T47D (cell line): ENCODE measurements around the gene CNNM2.
"Not testable (repeated sequence)": the region's sequence is repeated elsewhere in the genome, so short reads cannot be mapped to it uniquely, and the experiment has no call there.

Source experiments
- DNase-seq, 2 experiments: peaks; one replicate each; pipeline versions ENCODE4 v3.0.0 to v3.0.0-alpha.2; 2011 to 2012; ENCODE audit warnings: low read depth in 1 of 2, low spot score in 1 of 2
- JUND ChIP-seq: IDR thresholded peaks from 2 replicates; pipeline ENCODE4 v1.6.1; 2012; ENCODE audit warnings: low read depth
- in situ Hi-C: cut with HindIII; loops from 2 replicates; pipeline ENCODE4 v1.10.0; 2016; ENCODE audit warnings: low sequenced_read_pairs, low pct_unique_long_range_greater_than_20kb

CNNM2 gene

DNA sequence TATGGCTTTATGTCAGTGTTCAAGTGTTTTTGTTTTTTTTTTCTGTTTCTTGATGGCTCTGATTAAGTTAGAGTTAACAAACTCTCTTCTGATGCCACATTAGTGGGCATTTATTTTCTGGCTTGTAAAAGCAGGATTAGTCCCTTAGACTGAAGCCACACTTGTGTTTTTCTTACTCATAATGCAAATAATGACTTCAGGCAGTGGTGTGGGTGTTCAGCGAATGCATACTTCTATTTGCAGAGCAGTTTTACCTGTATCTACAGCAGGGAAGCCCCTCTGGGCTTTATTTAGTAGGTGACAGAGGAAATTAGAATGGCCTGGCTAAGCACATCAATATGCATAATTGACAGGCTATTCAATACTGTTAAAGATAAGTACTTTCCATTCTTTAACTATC lies 79.9 kb downstream of the CNNM2 start:
- DNase-seq: peak; percentile 21 to 53
- in situ Hi-C loops: no loop called here
- TF ChIP-seq JUND: peak; percentile 43; the same call in 1 of the 2 replicates

DNA sequence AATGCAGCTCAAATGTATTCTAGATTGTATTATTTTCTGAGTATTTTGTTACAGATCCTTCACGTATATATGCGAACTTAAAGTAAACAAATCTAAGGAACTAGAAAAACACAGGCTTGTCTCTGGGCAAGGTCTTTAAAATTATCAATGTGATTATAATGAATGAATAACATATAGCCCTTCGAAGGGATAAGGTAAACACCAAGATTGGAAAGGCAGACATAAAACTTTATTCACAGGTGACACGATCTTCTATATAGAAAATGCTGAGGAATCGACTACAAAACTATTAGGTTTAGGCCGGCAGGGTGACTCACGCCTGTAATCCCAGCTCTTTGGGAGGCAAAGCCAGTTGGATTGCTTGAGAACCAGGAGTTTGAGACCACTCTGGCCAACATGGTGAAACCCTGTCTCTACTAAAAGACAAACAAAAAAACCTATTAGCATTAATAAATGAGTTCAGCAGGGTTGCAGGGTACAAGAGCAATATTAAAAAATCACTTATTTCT lies 80.4 kb downstream of the CNNM2 start:
- no peak for DNase-seq
- in situ Hi-C loops: no loop called here
- no peak for TF ChIP-seq JUND

DNA sequence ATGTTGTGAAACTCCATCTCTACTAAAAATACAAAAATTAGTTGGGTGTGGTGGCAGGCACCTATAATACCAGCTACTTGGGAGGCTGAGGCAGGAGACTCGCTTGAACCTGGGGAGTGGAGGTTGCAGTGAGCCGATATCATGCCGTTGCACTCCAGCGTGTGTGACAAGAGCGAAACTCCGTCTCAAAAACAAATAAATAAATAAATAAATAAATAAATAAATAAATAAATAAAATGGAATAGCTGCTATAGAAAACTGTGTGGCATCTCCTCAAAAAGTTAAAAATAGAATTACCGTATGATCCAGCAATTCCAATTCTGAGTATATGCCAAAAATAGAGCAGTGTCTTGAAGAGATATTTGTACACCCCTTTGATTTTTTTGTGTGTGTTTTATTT lies 82.0 kb downstream of the CNNM2 start:
- in situ Hi-C loops, DNase-seq: not testable (repeated sequence)

DNA sequence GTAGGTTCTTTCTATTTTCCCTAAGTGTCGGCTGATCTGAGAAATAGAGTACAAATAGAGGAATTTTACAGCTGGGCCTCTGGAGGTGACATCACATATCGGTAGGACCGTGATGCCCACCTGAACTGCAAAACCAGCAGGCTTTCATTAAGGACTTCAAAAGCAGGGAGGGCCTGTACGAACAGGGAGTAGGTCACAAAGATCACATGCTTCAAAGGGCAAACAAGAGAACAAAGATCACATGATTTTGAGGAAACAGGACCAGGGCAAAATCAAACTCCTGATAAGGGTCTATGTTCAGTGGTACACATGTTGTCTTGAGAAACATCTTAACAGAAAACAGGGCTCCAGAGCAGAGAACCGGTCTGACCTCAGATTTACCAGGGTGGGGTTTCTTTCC lies 88.9 kb downstream of the CNNM2 start:
- TF ChIP-seq JUND: no peak
- in situ Hi-C loops: no loop called here
- DNase-seq: no peak

DNA sequence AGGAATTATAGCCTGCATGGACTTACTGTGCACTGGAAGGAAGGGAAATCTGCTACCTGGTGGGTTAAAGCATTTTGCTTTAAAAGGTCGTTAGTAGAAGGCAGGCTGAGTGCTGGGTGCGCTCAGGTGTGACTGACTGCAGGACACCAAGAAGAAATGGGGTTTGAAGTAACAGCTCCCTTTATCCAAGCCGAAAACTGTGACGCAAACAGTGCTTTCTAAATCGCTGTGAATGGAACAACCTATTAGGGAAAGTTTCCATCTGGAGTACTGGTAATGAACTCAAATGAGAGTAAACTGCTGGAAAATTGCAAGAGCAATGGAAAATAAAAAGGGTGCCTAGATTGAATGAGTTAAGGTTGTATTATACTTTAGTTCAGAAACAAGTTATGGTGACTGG lies 95.3 kb downstream of the CNNM2 start:
- no peak for DNase-seq
- in situ Hi-C loops: no loop called here
- no peak for TF ChIP-seq JUND

DNA sequence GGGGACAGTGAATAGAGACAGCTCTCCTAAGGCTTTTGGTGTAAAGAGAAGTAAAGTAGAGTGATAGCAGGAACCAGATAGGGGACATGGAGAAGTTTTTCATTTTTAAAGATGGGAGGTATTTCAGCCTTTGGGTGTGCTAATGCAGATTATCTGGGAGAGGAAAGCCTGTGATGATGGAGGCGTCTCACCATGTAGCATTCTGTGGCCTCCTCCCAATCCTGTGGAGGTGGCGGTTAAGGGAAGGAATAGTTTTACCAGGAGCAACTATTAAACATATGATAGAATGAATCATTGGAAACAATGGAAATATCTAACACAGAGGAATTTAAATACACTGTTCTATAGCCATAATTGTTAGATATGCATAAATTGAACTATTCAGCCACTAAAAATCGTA lies 101.3 kb downstream of the CNNM2 start:
- no peak for TF ChIP-seq JUND
- no peak for DNase-seq
- in situ Hi-C loops: no loop called here

DNA sequence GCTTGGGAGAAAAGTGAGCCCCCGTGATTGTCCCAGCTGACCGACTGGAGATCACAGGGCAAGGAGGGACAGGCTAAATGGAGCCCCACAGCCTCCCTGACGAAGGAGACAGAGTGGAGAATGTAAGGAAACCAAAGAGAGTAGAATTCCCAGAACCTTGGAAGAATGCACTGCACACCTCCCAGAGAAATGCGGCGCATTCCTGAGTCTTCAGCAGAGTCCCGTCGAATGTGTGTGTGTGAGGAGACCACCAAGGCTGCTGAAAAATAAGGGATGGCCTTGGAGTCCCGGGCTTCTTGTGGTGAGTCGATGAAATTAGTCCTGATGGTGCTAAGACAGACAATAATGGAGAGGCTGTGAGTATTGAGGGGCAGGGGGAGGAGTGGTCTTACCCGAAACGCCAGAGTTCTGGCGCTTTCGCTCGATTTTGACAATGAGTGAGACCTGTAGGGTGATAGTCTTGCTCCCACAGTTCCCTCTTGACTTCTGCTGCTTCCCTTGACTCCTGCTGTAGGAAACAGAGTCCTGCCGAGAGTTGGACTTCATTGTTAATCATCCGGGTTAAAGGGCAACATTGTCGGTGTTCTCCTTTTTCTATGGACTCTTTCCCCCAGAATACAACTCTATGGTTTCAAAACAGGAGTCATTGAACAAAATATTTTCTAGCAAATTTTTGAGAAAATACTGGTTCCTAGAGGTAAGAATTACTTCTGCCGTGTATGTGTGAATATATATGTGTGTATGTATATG lies 103.2 kb downstream of the CNNM2 start:
- no peak for DNase-seq
- in situ Hi-C loops: no loop called here
- TF ChIP-seq JUND: no peak

DNA sequence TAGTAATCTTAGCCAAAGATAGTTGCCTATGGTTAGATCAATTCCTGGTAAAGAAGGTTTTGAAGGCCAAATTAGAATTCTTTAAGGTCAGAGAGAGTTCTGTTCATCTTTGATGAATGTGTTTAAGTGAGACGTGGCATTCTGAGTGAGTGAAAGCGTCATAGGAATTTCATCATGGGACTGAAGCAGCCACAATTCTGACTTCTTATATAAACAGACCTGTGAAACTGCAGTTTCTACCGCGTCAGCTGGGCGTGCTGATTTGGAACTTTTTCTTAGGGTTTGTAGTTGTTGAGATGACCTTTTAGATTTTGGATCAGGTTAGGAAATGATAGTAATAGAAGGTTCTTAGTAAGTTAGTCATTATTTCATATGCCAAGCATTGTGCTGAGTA lies 103.8 kb downstream of the CNNM2 start:
- TF ChIP-seq JUND: no peak
- no peak for DNase-seq

DNA sequence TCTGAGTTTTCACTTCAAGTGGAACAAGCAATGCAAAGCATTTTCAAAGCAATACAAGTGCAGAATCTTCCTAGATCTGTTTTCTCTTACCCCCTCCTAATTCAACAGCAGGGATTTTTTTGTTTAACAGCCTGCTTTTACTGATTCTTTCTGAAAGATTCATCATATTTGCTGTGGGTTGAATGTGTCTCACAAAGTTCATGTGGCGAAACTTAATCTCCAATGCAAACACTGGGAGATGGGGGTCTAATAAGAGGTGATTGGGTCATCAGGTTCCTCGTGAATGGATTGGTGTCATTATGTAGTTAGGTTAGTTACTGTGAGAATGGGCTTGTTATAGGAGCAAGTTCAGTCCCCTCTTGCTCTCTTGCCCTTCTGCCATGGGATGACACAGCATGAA lies 107.6 kb downstream of the CNNM2 start:
- in situ Hi-C loops: no loop called here
- no peak for TF ChIP-seq JUND
- no peak for DNase-seq

More for the DNA sequence above, 103.8 kb downstream of the CNNM2 start:
- in situ Hi-C loops: no loop called here

DNA sequence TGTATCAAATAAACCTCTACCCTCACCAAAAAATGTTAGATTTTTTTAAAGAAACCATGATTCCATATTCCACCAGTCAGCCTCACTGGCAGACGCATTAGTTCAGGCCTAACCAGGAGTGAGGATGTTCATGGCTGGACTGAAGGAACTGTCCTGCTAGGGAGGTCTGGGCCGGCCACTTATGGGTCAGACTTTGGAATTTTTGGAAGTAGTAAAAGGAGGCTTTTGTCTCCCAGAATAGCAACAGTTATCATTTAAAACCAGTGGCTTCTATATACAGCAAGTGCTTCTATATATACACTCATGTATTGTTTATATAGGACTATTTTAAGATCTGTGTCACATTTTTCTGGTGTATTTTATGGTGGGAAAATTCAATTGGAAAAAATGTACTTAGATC lies 120.5 kb downstream of the CNNM2 start:
- no peak for TF ChIP-seq JUND
- DNase-seq: no peak
- in situ Hi-C loops: no loop called here

DNA sequence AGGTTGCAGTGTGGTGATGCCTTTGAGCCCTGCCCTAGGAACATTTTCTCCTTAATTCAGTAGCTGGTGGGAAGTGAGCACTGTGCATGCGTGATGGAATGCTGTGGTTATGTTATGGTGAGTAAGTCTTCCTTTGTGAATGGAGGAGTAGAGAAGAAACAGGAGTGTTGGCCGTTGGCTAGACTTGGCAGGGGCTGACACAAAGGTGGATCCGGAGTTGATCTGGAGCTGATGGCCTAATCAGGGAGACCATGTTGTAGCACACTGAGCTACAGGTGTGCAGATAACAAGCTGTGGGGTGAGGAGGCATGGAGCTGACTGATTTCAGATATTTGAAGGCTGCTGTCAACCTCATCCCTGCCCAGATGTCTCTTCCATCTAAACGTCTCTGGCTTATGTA lies 122.3 kb downstream of the CNNM2 start:
- no peak for DNase-seq
- in situ Hi-C loops: no loop called here
- TF ChIP-seq JUND: no peak

DNA sequence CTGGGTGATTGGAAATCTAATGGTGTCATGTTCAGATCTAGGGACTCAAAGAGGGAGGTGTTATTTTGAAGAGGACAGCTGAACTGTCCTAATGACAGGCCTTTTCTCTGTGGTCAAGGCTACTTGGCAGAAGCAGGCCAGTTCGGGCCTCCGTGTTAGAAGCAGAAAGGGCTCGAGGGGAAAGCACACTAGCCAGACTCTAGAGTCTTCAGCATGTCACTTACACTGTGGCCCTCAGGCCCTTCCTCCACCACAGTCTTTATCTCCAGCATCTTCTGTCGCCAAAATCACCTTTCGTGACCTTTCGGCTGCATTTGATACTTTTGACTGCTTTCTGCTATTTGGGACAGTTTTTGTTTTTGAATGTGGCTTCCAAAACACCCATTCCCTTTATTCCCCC lies 123.3 kb downstream of the CNNM2 start:
- no peak for DNase-seq
- no peak for TF ChIP-seq JUND
- in situ Hi-C loops: no loop called here

DNA sequence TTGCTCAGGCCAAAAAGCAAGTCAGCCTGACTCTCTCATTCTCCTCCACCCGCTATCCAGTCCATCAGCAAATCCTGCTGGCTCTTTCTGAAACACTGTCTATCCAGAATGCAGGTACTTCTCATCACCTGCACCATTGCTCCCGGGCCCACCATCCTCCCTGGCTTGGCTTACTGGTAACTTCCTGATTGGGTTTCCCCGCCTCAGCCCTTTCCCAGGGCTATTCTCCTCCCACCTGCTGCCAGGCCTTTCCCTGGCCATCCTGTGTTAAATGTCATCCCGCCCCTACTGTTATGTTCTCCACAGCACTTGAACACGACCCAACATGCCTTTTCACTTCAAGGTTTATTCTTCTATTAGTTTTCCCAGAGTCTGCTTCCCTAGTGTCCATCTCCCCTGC lies 124.0 kb downstream of the CNNM2 start:
- DNase-seq: no peak
- in situ Hi-C loops: no loop called here
- no peak for TF ChIP-seq JUND

DNA sequence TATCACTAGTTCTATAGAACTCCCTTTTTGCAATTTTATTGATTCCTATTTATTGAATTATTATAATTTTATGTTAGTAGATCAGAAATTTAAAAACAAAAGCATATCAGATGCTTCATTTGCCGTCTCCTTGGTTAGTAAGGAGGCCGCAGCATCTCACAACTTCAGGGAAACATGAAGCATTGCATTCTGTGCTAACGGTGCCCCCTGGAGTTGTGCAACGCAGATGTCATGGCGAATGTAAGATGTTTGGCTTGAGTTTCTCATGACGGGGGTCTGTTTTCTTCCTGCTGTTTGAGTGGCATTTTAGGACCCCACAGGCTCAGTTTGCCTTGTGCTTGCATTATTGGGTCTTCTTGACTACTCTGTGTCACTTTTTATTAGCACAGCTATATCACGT lies 124.8 kb downstream of the CNNM2 start:
- TF ChIP-seq JUND: no peak
- no peak for DNase-seq
- in situ Hi-C loops: no loop called here
